ENCODE results near the gene PTPN13.

The PTPN13 gene

GRCh38 chr4:86664959-86665358, 70.8 kb downstream of the PTPN13 start:
- Histone ChIP-seq H3K79me2 (ENCODE audit: control insufficient read depth, insufficient read depth, low read length, unreplicated experiment) (no peaks in the 10 kb centered on the region), H3K27ac (ENCODE audit: low read depth, low read length) (no peak overlapping the region), H3K36me3 (ENCODE audit: insufficient read depth, low read length) (no peaks in the 10 kb centered on the region), H3K4me1 (ENCODE audit: control insufficient read depth, insufficient read depth, low read length, unreplicated experiment) (no peaks in the 10 kb centered on the region), H3K4me3 (ENCODE audit: low read depth, low read length) (no peak overlapping the region), H2AFZ (ENCODE audit: low read length, unreplicated experiment) (no peak overlapping the region), H3K27me3 (ENCODE audit: insufficient read depth, low read length) (no peaks in the 10 kb centered on the region)

GRCh38 chr4:86670298-86670697, 76.2 kb downstream of the PTPN13 start:
- H2AFZ ChIP-seq (ENCODE audit: low read length, unreplicated experiment), result no peak overlapping the region
- H3K27me3 ChIP-seq (ENCODE audit: insufficient read depth, low read length), result no peaks in the 10 kb centered on the region
- no peaks in the 10 kb centered on the region for H3K36me3 ChIP-seq (ENCODE audit: insufficient read depth, low read length)
- H3K4me1 ChIP-seq (ENCODE audit: control insufficient read depth, insufficient read depth, low read length, unreplicated experiment), result peaks cover 11% of the 10 kb centered on the region
- H3K79me2 ChIP-seq (ENCODE audit: control insufficient read depth, insufficient read depth, low read length, unreplicated experiment), result no peaks in the 10 kb centered on the region
- no peak overlapping the region; the same call in 1 of the 2 replicates for H3K4me3 ChIP-seq (ENCODE audit: low read depth, low read length)
- H3K27ac ChIP-seq (ENCODE audit: low read depth, low read length), result peak overlapping the region; percentile 5; the same call in 1 of the 2 replicates

GRCh38 chr4:86670756-86671155, 76.6 kb downstream of the PTPN13 start:
- Histone ChIP-seq H3K79me2 (ENCODE audit: control insufficient read depth, insufficient read depth, low read length, unreplicated experiment) (no peaks in the 10 kb centered on the region), H3K4me1 (ENCODE audit: control insufficient read depth, insufficient read depth, low read length, unreplicated experiment) (peaks cover 11% of the 10 kb centered on the region), H2AFZ (ENCODE audit: low read length, unreplicated experiment) (no peak overlapping the region), H3K27me3 (ENCODE audit: insufficient read depth, low read length) (no peaks in the 10 kb centered on the region), H3K4me3 (ENCODE audit: low read depth, low read length) (no peak overlapping the region; the same call in 1 of the 2 replicates), H3K27ac (ENCODE audit: low read depth, low read length) (peak overlapping the region; percentile 5; the same call in 1 of the 2 replicates), H3K36me3 (ENCODE audit: insufficient read depth, low read length) (no peaks in the 10 kb centered on the region)

GRCh38 chr4:86675548-86675947, 81.4 kb downstream of the PTPN13 start:
- Histone ChIP-seq H3K27me3 (ENCODE audit: insufficient read depth, low read length) (no peaks in the 10 kb centered on the region), H3K79me2 (ENCODE audit: control insufficient read depth, insufficient read depth, low read length, unreplicated experiment) (no peaks in the 10 kb centered on the region), H3K4me1 (ENCODE audit: control insufficient read depth, insufficient read depth, low read length, unreplicated experiment) (peaks cover 7% of the 10 kb centered on the region), H3K27ac (ENCODE audit: low read depth, low read length) (no peak overlapping the region), H3K36me3 (ENCODE audit: insufficient read depth, low read length) (no peaks in the 10 kb centered on the region), H2AFZ (ENCODE audit: low read length, unreplicated experiment) (no peak overlapping the region), H3K4me3 (ENCODE audit: low read depth, low read length) (no peak overlapping the region)

GRCh38 chr4:86678796-86679195, 84.7 kb downstream of the PTPN13 start:
- no peaks in the 10 kb centered on the region for H3K79me2 ChIP-seq (ENCODE audit: control insufficient read depth, insufficient read depth, low read length, unreplicated experiment)
- no peaks in the 10 kb centered on the region for H3K4me1 ChIP-seq (ENCODE audit: control insufficient read depth, insufficient read depth, low read length, unreplicated experiment)
- H2AFZ ChIP-seq (ENCODE audit: low read length, unreplicated experiment), result no peak overlapping the region
- H3K36me3 ChIP-seq (ENCODE audit: insufficient read depth, low read length), result no peaks in the 10 kb centered on the region
- H3K27me3 ChIP-seq (ENCODE audit: insufficient read depth, low read length), result no peaks in the 10 kb centered on the region
- H3K4me3 ChIP-seq (ENCODE audit: low read depth, low read length), result no peak overlapping the region
- H3K27ac ChIP-seq (ENCODE audit: low read depth, low read length), result no peak overlapping the region

- Histone ChIP-seq H3K36me3 (ENCODE audit: insufficient read depth, low read length) (no peaks in the 10 kb centered on the region), H2AFZ (ENCODE audit: low read length, unreplicated experiment) (no peak overlapping the region), H3K4me1 (ENCODE audit: control insufficient read depth, insufficient read depth, low read length, unreplicated experiment) (no peaks in the 10 kb centered on the region), H3K27ac (ENCODE audit: low read depth, low read length) (no peak overlapping the region), H3K4me3 (ENCODE audit: low read depth, low read length) (no peak overlapping the region), H3K27me3 (ENCODE audit: insufficient read depth, low read length) (no peaks in the 10 kb centered on the region), H3K79me2 (ENCODE audit: control insufficient read depth, insufficient read depth, low read length, unreplicated experiment) (no peaks in the 10 kb centered on the region)
These were observed 85.3 kb downstream of the PTPN13 start for GRCh38 chr4:86679441-86679840.

- H3K27ac ChIP-seq (ENCODE audit: low read depth, low read length), result no peak overlapping the region
- H3K36me3 ChIP-seq (ENCODE audit: insufficient read depth, low read length), result 0 out of 2 replicates have a peak, but pooled peaks cover 2% of the 10 kb centered on the region
- no peak overlapping the region for H3K4me3 ChIP-seq (ENCODE audit: low read depth, low read length)
- no peaks in the 10 kb centered on the region for H3K27me3 ChIP-seq (ENCODE audit: insufficient read depth, low read length)
- no peak overlapping the region for H2AFZ ChIP-seq (ENCODE audit: low read length, unreplicated experiment)
- no peaks in the 10 kb centered on the region for H3K4me1 ChIP-seq (ENCODE audit: control insufficient read depth, insufficient read depth, low read length, unreplicated experiment)
- H3K79me2 ChIP-seq (ENCODE audit: control insufficient read depth, insufficient read depth, low read length, unreplicated experiment), result no peaks in the 10 kb centered on the region
These were observed 89.1 kb downstream of the PTPN13 start for GRCh38 chr4:86683167-86683566.

GRCh38 chr4:86683983-86684382, 89.9 kb downstream of the PTPN13 start:
- H3K79me2 ChIP-seq (ENCODE audit: control insufficient read depth, insufficient read depth, low read length, unreplicated experiment), result no peaks in the 10 kb centered on the region
- no peaks in the 10 kb centered on the region for H3K27me3 ChIP-seq (ENCODE audit: insufficient read depth, low read length)
- no peak overlapping the region for H2AFZ ChIP-seq (ENCODE audit: low read length, unreplicated experiment)
- 0 out of 2 replicates have a peak, but pooled peaks cover 2% of the 10 kb centered on the region for H3K36me3 ChIP-seq (ENCODE audit: insufficient read depth, low read length)
- no peaks in the 10 kb centered on the region for H3K4me1 ChIP-seq (ENCODE audit: control insufficient read depth, insufficient read depth, low read length, unreplicated experiment)
- H3K27ac ChIP-seq (ENCODE audit: low read depth, low read length), result no peak overlapping the region
- H3K4me3 ChIP-seq (ENCODE audit: low read depth, low read length), result no peak overlapping the region

- no peaks in the 10 kb centered on the region for H3K4me1 ChIP-seq (ENCODE audit: control insufficient read depth, insufficient read depth, low read length, unreplicated experiment)
- H3K36me3 ChIP-seq (ENCODE audit: insufficient read depth, low read length), result 0 out of 2 replicates have a peak, but pooled peaks cover 2% of the 10 kb centered on the region
- no peak overlapping the region for H2AFZ ChIP-seq (ENCODE audit: low read length, unreplicated experiment)
- H3K79me2 ChIP-seq (ENCODE audit: control insufficient read depth, insufficient read depth, low read length, unreplicated experiment), result no peaks in the 10 kb centered on the region
- H3K27me3 ChIP-seq (ENCODE audit: insufficient read depth, low read length), result no peaks in the 10 kb centered on the region
- H3K4me3 ChIP-seq (ENCODE audit: low read depth, low read length), result no peak overlapping the region
- H3K27ac ChIP-seq (ENCODE audit: low read depth, low read length), result no peak overlapping the region
These were observed 91.3 kb downstream of the PTPN13 start for GRCh38 chr4:86685401-86685800.

- no peak overlapping the region for H3K27ac ChIP-seq (ENCODE audit: low read depth, low read length)
- no peak overlapping the region for H3K4me3 ChIP-seq (ENCODE audit: low read depth, low read length)
- 0 out of 2 replicates have a peak, but pooled peaks cover 2% of the 10 kb centered on the region for H3K36me3 ChIP-seq (ENCODE audit: insufficient read depth, low read length)
- no peaks in the 10 kb centered on the region for H3K4me1 ChIP-seq (ENCODE audit: control insufficient read depth, insufficient read depth, low read length, unreplicated experiment)
- no peaks in the 10 kb centered on the region for H3K27me3 ChIP-seq (ENCODE audit: insufficient read depth, low read length)
- H2AFZ ChIP-seq (ENCODE audit: low read length, unreplicated experiment), result no peak overlapping the region
- no peaks in the 10 kb centered on the region for H3K79me2 ChIP-seq (ENCODE audit: control insufficient read depth, insufficient read depth, low read length, unreplicated experiment)
These were observed 92.6 kb downstream of the PTPN13 start for GRCh38 chr4:86686741-86687140.

GRCh38 chr4:86688026-86688425, 93.9 kb downstream of the PTPN13 start:
- H3K4me3 ChIP-seq (ENCODE audit: low read depth, low read length), result no peak overlapping the region

More at GRCh38 chr4:86688026-86688425, 93.9 kb downstream of the PTPN13 start:
- H3K36me3 ChIP-seq (ENCODE audit: insufficient read depth, low read length), result 0 out of 2 replicates have a peak, but pooled peaks cover 2% of the 10 kb centered on the region
- H3K27ac ChIP-seq (ENCODE audit: low read depth, low read length), result no peak overlapping the region
- no peak overlapping the region for H2AFZ ChIP-seq (ENCODE audit: low read length, unreplicated experiment)
- no peaks in the 10 kb centered on the region for H3K27me3 ChIP-seq (ENCODE audit: insufficient read depth, low read length)
- H3K79me2 ChIP-seq (ENCODE audit: control insufficient read depth, insufficient read depth, low read length, unreplicated experiment), result no peaks in the 10 kb centered on the region
- H3K4me1 ChIP-seq (ENCODE audit: control insufficient read depth, insufficient read depth, low read length, unreplicated experiment), result no peaks in the 10 kb centered on the region

Data from ACC112 (cell line).